Esophagus squamous epithelium (tissue), 5 donors: ENCODE data around the gene TMEM196. TPM values are rescaled to one million over a fixed set of nuclear protein-coding genes. Genes with fewer than 3 reads are reported as not detected.

Source experiments
- DNase-seq: peaks from one replicate; lab custom pipeline; 2025; lab: John Stamatoyannopoulos, UW
- H3K27ac ChIP-seq, 4 donors: fragments of 200-600 bp; sonication (generic); one replicate each; pipeline ENCODE4 v1.5.1; 2016 to 2019; ENCODE audit warnings: mild to moderate bottlenecking in 1 of 4
- H3K27me3 ChIP-seq, 4 donors: fragments of 200-600 bp; sonication (generic); 1 replicate in 3 of 4; 2 replicates in 1 of 4; pipeline versions ENCODE4 v1.5.1 to v1.6.0; 2017 to 2021; ENCODE audit warnings: antibody characterized with exemption in 1 of 4
- H3K36me3 ChIP-seq, 3 donors: fragments of 200-600 bp; sonication (generic); one replicate each; pipeline ENCODE4 v1.5.1; 2016 to 2019
- H3K4me1 ChIP-seq, 3 donors: fragments of 200-600 bp; sonication (generic); one replicate each; pipeline ENCODE4 v1.5.1; 2017 to 2019
- H3K4me3 ChIP-seq, 4 donors: fragments of 200-600 bp; sonication (generic); 1 replicate in 3 of 4; 2 replicates in 1 of 4; pipeline ENCODE4 v1.5.1; 2016 to 2019; ENCODE audit warnings: mild to moderate bottlenecking in 2 of 4, moderate library complexity in 1 of 4
- H3K9me3 ChIP-seq, 3 donors: fragments of 200-600 bp; sonication (generic); one replicate each; pipeline ENCODE4 v1.5.1; 2016 to 2019
- CTCF ChIP-seq, 6 experiments: fragments of 450-650 bp in 4 of 6; fragments of 200-600 bp in 2 of 6; sonication (generic) in 2 of 6; IDR thresholded peaks; one replicate each; pipeline ENCODE4 v1.5.1; 2016 to 2019; ENCODE audit warnings: antibody characterized with exemption in 6 of 6, mild to moderate bottlenecking in 4 of 6, moderate library complexity in 4 of 6
- POLR2A ChIP-seq, 4 donors: fragments of 450-650 bp; IDR thresholded peaks; one replicate each; pipeline ENCODE4 v1.6.1; 2017; ENCODE audit warnings: antibody characterized with exemption in 4 of 4, mild to moderate bottlenecking in 4 of 4, moderate library complexity in 3 of 4
- WGBS, 2 donors: methylation state at CpG; one replicate each; pipeline ENCODE4 v1.1.5; 2018; 5-methylcytosine and 5-hydroxymethylcytosine counted together
- intact Hi-C: fragments of 100-400 bp; cut with DNase I; formaldehyde crosslinking; loops from one replicate; pipeline ENCODE4 v1.15.0; 2022
- total RNA-seq, 4 donors: library from RNA; depleted of rRNA; stranded (reverse); fragments of >200 nt; gene quantifications; one replicate each; pipeline ENCODE4 v1.1.0, GENCODE V29; 2016
- donor health status: DM: yes; HTN: yes; CAD: no.

The TMEM196 gene
- total RNA-seq, 4 donors from 2014 or later, result not detected

- no peaks in the 10 kb centered on the region for H3K27me3 ChIP-seq
- intact Hi-C loops, result no loop called here
- no peaks in the 10 kb centered on the region for H3K36me3 ChIP-seq
- TF ChIP-seq POLR2A (IDR thresholded peaks at IDR 0.05) (no peak), CTCF (IDR thresholded peaks at IDR 0.05) (no peak)
- no peak overlapping the region for H3K4me3 ChIP-seq
- H3K27ac ChIP-seq, result no peak overlapping the region
- no peak for DNase-seq
- H3K9me3 ChIP-seq, result no peaks in the 10 kb centered on the region
- no peaks in the 10 kb centered on the region for H3K4me1 ChIP-seq
- WGBS, 2 donors, result 31 to 41% methylated on average over 3 of the region's 3 CpGs
These were observed 25.6 kb upstream of the TMEM196 start for GRCh38 chr7:19798986-19799385.

- DNase-seq, result no peak
- Histone ChIP-seq H3K9me3 (no peaks in the 10 kb centered on the region), H3K36me3 (no peaks in the 10 kb centered on the region), H3K27me3 (no peaks in the 10 kb centered on the region), H3K4me3 (no peak overlapping the region), H3K4me1 (no peaks in the 10 kb centered on the region), H3K27ac (no peak overlapping the region)
- intact Hi-C loops, result no loop called here
- TF ChIP-seq POLR2A (IDR thresholded peaks at IDR 0.05), result no peak
- no peak for TF ChIP-seq CTCF (IDR thresholded peaks at IDR 0.05)
These were observed 10.1 kb upstream of the TMEM196 start for GRCh38 chr7:19783541-19783940.

- WGBS, 2 donors, result 55 to 66% methylated on average over 4 of the region's 4 CpGs
- no peak for DNase-seq
These were observed 3.6 kb upstream of the TMEM196 start for GRCh38 chr7:19776981-19777380.

GRCh38 chr7:19775578-19775977 lies 2.2 kb upstream of the TMEM196 start:
- no peaks in the 10 kb centered on the region for H3K36me3 ChIP-seq
- no peak overlapping the region for H3K4me3 ChIP-seq
- H3K4me1 ChIP-seq, result peaks cover 0 to 16% (median 0%) of the 10 kb centered on the region in 3 donors
- no peak overlapping the region for H3K27ac ChIP-seq
- 59 to 73% methylated on average over 1 of the region's 1 CpG for WGBS, 2 donors
- no peak for DNase-seq
- H3K27me3 ChIP-seq, result peaks cover 0 to 35% (median 3%) of the 10 kb centered on the region in 4 donors
- TF ChIP-seq POLR2A (IDR thresholded peaks at IDR 0.05), result no peak
- intact Hi-C loops, result no loop called here
- H3K9me3 ChIP-seq, result no peaks in the 10 kb centered on the region

More at GRCh38 chr7:19776981-19777380, 3.6 kb upstream of the TMEM196 start:
- intact Hi-C loops, result no loop called here
- Histone ChIP-seq H3K36me3 (no peaks in the 10 kb centered on the region), H3K27ac (no peak overlapping the region), H3K4me3 (no peak overlapping the region), H3K9me3 (no peaks in the 10 kb centered on the region), H3K27me3 (peaks cover 0 to 28% (median 3%) of the 10 kb centered on the region in 4 donors), H3K4me1 (peaks cover 0 to 16% (median 0%) of the 10 kb centered on the region in 3 donors)
- no peak for TF ChIP-seq POLR2A (IDR thresholded peaks at IDR 0.05)
- no peak for TF ChIP-seq CTCF (IDR thresholded peaks at IDR 0.05)

- no peak for DNase-seq
- WGBS, 2 donors, result 5 to 13% methylated on average over 16 to 17 of the region's 17 CpGs
- no peak overlapping the region for H3K27ac ChIP-seq
- H3K9me3 ChIP-seq, result no peaks in the 10 kb centered on the region
- no peak for TF ChIP-seq POLR2A (IDR thresholded peaks at IDR 0.05)
- no peak for TF ChIP-seq CTCF (IDR thresholded peaks at IDR 0.05)
- intact Hi-C loops, result no loop called here
- peak overlapping the region in 2 of 4 donors; percentile 15 to 48 for H3K4me3 ChIP-seq
- H3K4me1 ChIP-seq, result peaks cover 0 to 16% (median 0%) of the 10 kb centered on the region in 3 donors
- H3K27me3 ChIP-seq, result peaks cover 0 to 41% (median 3%) of the 10 kb centered on the region in 4 donors
- no peaks in the 10 kb centered on the region for H3K36me3 ChIP-seq
These were observed 1.1 kb downstream of the TMEM196 start for GRCh38 chr7:19772306-19772705.

GRCh38 chr7:19762631-19763030 lies 10.8 kb downstream of the TMEM196 start:
- Histone ChIP-seq H3K9me3 (no peaks in the 10 kb centered on the region), H3K4me1 (no peaks in the 10 kb centered on the region), H3K27ac (no peak overlapping the region), H3K27me3 (no peaks in the 10 kb centered on the region), H3K4me3 (no peak overlapping the region), H3K36me3 (no peaks in the 10 kb centered on the region)
- 77 to 87% methylated on average over 3 of the region's 3 CpGs for WGBS, 2 donors
- no peak for DNase-seq
- intact Hi-C loops, result no loop called here
- TF ChIP-seq POLR2A (IDR thresholded peaks at IDR 0.05) (no peak), CTCF (IDR thresholded peaks at IDR 0.05) (no peak)
